Inflammatory macrophage treated with lipopolysaccharide for 1 hour (primary cell): Measurements from ENCODE around the gene NOX3.

Experiments used
- DNase-seq, 2 donors: peaks; one replicate each; pipeline ENCODE4 v3.0.0-alpha.2; 2020 to 2022

The NOX3 gene

DNA sequence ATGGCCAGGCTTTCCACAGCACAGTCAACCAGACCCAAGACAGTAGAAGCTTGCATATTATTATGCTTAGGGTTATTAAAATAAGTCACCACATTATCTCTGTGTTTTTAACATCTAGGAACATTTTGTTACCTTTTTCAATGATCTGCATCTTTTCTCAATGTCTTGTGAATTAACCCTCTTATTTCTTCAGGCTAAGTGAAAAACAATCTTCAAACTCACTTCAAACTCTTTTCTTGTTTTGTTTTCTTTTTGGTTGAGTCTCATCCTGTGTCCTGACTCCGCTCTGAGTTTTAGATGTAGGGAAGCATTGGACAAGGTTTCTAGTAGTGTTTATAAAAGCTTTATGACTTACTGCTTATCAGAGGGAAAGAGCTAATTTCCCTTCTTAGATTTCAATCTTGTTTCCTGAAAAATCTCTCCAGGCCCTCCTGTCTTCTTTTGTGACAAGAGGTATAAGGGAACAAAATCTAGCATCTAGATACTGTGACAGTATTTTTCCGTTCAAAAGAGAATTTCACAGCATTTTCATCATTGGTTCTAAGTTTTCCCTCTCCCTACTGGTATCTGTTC is 26.2 kb downstream of the NOX3 start:
- DNase-seq, result no peak

DNA sequence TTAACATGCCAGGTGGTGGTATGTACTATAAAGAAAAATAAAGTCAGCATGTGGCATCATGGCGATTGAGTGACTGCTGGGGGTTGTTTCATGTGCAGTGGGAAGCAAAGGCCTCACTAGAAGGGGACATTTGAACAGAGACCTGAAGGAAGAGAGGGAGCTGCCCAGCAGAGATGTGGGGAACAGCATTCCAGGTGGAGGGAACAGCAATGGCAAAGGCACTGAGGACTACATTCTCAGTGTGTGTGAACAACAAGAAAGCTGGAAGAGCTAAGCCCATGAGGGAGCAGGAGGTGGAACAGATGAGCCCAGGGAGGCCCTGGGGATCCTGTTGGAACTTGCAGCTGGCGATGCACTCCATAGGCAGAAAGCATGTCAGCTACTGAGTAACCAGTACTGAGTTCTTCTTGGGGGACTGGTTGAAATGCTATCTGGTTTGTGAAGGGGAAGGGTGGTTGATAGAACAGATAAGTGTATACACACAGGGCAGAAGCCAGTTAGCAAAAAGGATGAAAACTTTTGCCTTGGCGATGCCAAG is 29.2 kb downstream of the NOX3 start:
- no peak for DNase-seq

DNA sequence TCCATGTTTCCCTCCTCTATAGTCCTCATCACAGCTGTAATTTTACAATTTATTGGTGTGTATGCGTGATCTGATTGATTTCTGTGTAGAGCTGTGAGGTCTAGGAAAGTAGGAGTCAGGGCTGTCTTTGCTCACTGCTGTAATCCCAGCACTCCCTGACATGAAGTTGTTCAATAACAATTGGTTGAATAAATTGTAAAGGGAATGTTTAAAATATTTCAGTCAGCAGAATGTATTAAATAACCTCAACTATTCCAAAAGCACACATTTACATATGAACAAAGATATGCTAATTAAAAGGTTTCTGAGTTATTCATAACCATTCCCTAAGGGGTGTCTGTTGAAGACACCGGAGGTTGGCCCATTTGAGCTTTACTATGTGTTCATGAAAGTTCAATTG is 31.5 kb downstream of the NOX3 start:
- DNase-seq, result no peak

DNA sequence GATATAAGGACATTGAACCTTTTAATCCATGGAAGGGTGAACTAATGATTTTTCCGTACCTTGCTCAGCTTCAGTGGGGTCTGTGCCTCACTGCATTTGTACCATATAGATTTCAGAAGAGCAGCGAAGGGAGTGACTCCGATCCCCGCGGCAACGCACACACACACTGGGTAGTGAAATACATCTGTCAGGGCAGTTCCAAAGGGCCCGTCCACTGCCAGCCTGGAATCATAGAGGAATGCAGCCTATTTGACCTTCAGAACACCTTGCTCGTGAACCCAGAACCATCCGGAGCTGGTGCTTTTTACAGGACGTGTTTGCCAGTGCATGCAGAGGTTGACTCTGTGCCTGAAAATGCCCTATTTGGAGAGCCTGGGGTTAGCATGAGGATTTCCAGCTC is 33.0 kb downstream of the NOX3 start:
- no peak for DNase-seq

DNA sequence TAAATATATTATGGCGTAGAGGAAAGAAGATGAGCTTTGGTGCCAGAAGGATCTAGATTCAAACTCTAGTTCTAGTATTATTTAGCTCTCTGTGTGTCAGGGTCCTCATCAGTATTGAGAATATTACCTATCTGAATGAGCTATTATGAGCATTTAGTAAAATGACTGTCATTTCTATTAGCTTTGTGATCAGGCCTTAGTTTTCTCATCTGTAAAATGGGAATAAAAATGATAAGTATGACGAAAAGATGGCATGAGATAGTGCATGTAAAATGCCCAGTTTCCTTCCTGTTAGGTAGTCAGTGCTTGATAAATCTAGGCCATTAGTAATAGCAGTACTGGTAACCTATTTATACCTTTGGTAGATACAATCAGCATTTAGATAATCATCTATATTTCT is 35.1 kb downstream of the NOX3 start:
- DNase-seq, result no peak

DNA sequence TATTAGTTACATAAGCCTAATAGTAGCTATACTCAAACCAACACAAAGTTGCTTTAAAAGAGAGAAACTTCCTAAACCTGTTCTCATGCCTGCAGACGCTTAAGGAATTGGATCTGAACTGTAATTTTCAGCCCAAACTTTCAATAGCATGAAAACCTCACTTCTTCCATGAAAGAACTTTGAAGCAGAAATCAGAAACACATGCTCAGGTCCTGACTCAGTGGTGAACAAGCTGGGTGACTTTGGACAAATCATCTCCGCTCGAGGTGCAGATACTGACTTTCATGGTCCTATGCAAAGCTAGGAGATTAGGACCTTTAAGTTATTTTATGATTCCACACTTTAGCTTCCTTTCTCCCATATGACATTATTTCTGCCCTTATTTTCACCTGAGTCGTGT is 36.5 kb downstream of the NOX3 start:
- no peak for DNase-seq

DNA sequence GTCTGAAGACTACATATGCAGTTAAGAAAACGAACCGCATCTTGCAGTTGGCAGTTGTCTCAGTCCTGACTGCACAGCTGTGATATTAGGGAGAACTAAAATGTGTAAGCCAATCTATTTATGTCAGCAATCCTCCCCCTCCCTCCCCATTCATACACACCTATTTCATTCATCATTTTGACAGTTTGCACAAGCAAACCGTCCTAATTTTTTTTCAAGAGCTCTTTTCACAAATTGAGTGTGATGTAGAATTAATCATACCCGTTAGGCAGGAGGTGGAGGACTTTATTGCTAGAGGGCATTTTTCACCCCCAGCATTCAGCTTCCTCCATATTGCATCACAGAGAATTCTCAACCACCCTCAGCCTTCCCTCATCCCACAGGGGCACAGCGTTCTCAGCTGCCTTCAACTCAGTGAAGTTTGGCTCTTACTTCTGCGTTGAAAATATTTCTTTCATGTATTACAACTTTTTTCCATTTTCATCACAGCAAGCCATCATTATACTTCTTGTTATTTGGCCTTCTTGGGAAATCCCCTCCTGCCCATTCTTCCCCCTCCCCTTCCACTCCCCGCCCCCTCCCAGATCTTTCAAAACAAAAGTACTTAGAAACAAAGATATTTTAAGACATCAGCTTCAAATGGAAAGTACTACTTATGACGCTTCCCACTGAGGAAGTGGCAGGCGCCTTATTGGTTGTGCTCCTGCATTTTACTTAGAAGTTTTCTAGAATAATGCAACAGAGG is 37.5 kb downstream of the NOX3 start:
- peak; percentile 88 to 93 for DNase-seq

DNA sequence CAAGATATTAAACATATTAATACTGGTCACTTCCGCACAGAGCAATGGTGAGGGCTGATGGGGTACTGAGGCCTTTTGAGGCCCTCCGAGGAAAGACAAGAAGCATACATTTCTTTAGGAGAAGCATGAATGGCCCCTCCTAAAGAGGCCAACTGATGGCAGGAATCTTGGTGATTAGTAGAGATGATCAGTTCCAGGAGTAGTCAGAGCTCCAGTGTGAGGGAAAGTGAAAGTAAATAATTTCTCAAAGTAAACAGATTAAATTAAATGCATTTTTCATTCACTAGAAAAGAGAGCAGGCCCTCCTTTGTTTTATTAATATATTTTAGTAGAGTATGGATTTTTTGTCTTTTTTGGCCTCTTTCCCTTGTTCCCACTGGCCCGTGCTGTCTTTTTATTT is 38.2 kb downstream of the NOX3 start:
- peak in 1 of 2 donors; percentile 3 for DNase-seq

DNA sequence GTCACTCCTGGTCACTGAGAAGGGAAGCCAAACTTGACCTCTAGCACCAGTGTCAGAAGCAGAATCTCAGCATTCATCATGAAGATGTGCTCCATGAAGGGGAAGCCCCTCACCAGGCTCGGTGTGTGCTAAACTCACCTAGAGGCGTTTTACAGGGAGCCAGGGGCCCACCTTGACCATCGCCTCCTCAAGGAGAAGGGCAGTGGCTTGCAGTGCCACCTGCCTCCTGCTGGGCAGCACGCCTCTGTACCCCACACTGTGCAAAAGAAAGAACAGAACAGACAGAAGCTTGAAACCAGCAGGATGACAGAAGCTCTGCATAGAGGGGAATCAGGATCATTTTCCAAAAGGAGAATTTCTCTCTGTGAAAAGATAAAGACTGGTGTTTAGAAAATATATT is 39.7 kb downstream of the NOX3 start:
- no peak for DNase-seq

DNA sequence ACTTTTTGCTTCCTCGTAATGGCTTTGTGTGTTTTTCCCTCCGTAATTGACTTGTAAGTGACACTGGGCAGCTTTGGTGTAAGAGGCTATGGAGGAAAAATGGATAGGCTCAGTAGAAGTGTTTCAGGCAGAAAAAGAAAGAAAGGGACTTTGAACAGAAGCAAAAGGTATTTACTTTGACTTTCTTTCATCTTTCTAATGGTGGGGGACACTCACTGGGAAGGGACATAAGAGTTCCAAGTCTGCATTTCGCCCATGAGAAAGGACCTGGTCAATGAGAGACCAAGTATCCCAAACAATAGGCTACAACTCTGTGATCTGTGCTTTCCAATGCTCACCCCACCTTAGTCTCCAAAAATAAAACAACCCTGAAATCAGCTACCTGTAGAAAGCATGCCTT is 41.6 kb downstream of the NOX3 start:
- DNase-seq, result no peak

DNA sequence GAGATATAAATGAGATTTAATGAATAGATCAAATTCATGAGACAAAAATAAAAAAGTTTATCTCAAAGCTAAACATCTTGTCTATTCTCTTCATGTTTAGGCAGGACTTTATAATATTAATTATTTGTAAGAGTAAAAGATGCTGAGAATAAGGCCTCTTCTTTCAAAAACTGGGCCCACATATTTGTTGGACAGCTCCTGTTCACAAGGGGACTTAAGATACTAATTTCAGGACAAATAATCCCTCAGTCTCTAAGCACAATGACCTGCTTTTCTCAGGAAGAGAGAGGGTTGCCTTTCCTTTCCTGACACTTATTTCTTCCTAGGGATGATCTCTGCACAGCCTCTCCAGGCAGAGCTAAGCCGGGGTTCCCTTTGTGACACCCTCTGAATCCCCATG is 43.3 kb downstream of the NOX3 start:
- no peak for DNase-seq

DNA sequence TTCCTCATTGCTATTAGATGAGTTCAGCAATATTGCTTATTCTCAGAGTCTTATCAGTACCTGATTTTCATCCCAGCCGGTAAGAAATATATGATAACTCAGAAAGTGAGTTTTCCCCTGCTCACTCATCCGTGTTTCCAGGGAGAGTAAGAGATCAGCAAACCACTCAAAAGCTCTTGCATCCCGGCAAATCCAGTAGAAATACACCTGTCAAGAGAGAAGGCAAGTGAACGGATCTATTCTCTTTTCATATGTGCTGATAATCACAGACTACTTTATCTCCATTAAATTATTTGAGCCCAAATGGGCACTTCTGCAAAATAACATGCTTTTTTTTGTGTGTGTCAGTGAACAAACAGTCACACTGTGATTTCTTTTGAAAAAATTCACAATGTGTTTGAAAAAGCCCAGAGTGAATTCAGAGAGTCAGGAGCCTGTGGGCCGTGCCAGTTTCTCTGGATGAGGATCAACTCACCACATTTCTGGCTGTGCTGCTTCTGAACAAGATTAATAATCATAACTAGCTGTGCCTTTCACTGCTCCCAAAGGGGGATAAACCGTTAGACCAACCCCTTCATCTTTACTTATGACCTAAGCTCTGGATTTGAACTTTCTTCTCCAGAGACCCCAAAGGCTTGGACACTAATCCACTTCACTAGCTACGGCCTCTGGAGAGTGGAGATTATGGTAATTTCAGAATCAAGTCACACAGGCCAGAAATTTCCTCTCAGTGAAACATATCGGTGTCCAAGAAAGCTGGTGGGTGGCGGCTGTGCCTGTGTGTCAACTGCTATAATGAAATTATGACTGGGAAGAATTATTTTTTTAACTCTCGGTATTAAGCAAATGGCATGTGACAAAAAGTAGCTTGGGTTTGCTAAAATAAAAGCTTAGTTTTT is 44.2 kb downstream of the NOX3 start:
- DNase-seq, result no peak

DNA sequence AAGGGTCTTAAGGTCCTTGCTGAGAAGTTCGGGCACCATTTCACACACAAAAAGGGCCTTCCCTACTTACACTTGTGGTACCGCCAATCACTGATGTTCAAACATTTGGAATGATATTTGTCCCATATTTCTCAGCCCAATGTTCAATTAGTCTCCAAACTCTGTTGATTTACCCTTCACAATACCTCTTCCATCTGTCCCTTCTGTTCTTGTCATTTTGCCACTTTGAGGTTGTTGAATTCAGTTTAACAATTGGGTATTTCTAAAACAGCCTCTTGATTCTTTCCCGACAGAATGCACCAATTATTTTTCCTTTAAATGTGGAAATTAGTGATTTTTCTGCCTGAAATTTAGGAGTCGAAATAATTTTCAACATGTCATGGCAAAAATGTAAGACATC is 46.2 kb downstream of the NOX3 start:
- DNase-seq, result no peak

DNA sequence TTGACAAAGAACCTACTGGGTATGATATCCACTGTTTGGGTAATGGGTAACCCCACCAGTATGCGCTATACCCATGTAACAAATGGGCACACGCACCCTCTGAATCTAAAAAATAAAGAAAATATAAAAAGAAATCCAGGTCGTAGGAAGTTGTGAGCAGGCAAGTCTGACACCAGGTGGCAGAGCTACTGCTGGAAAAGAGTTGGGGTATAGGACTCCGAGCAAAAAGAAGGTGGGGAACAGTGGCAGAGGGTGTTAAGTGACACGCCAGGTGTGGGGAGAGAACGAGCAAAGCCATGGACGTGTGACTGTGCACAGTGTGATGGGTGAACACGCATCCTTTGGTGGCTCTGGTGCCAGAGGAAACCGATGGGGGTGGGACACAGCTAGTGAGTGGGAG is 46.7 kb downstream of the NOX3 start:
- DNase-seq, result no peak

DNA sequence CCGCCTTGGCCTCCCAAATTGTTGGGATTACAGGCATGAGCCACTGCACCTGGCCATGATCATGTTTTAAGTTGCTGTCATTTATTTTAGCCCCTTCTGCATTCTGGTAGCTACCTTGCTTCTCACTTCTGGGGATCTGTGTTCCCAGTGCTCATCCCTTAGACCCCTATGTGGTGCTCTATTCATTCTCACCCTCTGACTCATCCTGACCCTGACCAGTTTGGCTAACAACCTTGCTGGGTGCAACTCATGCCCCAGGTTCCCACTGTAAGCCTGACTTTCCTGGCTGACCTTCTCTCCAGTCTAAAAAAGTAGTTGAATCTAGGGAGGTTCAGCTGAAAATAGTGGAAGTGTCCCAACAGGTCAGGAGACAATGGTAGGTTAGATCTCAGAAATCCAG is 47.4 kb downstream of the NOX3 start:
- no peak for DNase-seq

DNA sequence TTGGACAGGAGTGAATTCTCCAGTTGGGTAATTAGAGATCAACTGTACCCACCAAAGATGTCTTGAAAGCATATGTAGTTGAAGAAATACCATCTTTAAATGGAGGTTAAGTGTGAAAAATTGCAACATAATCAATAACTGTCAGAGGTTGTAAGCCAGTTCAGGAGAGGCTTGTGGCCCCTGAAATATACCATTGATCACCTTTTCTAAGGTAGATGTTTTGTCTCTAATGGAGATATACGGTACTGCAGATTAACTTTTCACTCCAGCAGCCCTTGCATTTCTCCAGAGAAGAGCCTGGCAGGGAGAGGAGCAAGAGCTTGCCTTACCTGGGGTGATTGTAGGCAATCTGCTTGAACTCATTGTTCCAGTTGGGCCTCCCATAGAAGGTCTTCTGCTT is 48.8 kb downstream of the NOX3 start:
- no peak for DNase-seq

DNA sequence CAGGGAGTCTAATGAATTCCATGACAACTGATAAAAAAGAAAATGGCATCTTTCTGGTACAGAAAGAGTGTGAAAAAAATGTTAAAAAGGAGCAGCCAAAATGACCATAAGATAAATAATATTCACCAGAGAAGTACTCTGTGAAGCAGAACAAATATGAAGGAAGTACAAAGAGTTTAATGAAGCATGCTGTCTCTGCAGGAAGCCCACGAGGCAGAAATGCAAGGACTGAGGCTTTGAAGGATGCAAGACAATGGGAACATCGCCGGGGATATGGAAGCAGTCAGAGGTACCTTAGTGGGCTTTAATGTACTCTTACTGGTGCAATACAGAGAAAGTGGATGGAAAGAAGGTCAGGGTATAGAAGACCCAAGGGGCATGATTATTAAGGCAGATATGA is 50.7 kb downstream of the NOX3 start:
- no peak for DNase-seq

DNA sequence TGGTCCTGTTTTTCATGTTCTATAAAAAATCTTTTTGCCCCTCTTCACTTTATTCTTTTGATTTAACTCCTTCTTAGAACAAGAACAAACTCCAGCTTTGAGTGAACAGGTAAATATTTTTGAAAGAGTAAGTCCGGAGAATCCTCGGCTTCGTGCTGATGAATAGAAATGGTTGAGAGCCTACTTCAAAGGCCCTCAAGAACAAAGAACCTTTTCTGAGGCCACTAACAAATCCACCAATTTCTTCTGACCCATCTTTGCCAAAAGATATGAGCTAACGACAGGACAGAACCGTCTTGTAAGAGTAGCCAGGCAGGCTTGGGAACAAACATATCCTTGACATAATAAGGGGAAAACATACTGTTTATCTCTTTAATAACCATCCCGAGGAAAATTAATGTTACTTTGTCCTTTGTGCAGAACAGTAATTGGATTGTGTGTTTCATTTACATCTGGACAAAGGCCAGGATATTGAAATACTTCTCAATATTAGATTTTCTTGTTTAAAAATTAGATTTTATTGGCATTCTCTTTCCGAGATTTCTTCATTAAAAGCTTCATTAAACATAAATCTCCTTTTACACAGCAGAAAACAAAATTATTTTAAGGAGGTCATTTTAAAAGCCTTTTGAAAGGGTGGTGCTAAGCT is 52.9 kb downstream of the NOX3 start:
- no peak for DNase-seq

DNA sequence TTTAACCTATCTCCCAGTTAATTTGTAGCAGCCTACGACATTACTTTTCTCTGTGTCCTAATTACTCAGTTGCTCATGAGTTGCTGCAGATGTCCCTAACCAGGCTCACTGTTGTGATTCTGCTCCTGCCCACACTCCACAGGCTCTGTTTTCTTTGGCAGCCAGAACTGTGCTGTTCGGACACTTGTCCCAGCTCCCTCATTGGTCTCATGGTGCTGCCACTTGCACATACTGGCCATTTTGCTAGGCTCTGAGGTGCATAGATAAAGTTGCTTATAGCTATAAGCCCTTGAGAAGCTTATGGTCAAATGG is 55.0 kb downstream of the NOX3 start:
- no peak for DNase-seq

DNA sequence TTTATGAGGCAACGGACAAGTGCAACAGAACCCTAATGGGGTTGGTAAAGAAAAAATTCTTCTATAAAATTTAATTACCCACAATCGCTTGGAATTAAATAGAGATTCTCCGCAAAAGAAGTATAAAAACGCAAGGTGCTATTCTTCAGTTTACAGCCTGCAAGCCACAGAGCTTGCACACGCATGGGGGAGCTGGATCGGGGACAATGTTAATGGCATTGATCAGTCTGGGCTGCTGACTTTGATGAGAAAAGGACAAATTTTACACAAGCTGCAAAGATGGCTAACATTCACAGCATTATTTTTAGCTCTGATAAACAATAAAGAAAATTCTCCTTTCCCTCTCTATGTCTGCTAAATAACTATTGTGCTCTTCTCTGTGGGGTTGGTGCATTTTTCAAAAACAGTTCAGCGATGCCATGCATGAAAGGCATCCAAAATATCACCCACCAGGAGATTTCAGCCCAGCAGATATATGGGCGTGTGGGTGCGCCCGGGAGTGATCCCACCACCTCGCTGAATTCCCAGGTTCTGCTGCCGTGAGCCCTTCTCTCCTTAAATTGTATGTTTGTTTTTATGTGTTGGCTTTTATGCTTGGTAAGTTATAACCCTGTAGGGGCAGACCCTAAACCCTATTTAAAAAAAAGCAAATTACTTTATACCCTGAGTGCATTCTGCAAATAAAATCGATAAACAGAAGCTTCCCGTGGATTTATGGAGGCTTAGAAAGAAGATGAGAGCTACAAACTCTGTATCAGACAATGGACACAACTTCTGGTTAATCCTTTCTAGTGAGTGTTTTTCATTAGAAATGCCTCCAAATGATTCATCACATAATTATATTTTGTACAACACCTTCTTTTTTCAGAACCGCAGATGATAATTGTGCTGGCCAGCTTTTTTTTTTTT is 55.6 kb downstream of the NOX3 start:
- no peak for DNase-seq

DNA sequence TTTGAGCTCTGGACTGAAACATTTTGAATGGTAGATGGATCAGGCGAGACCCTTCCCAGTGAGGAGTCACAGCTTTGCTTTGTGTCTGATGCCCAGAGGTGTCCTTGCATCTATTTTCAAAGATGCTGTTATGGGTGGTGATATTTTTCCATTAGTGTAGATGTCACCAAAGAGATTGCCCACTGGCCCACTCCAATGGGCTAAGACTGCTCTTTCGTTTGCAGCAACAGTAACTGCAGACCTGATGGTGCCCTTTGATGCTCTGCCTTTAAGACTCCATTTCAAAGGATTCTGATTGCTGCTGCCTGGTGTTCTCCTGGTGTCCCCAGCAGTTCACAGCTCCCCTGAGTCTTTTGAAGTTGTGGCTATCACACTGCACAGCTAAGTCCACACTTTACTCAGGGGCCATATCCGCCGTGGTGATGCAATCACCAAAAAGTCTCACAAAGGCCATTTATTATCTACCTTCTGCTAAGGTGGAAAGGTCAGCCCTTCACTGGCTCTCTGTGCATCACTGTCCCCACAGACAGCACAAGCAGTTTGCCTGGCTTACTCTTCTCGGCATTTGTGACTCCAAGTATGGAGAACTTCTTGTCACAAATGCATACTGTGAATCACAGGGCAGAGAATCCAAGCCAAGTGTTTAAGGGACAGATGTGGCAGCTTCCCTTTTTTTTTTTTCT is 56.4 kb downstream of the NOX3 start:
- DNase-seq, result peak in 1 of 2 donors; percentile 8

DNA sequence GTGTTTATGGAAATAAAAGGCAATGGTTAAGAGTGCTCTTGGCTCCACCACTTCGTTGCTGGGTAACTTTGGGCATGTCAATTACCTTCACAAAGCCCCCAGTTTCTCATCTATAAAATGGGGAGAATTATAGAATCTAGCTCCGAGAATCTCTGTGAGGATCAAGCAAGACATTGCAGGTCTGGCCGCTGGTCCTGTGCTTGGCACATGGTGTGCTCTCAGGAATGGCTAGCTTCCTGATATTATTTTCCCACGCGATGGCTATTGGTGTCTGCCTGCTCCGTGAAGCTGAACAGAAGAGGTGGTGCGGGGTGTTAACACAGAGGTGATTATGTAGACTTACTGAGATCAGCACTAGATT is 57.0 kb downstream of the NOX3 start:
- no peak for DNase-seq
